ENCODE results near the gene ARHGAP30.

DNA sequence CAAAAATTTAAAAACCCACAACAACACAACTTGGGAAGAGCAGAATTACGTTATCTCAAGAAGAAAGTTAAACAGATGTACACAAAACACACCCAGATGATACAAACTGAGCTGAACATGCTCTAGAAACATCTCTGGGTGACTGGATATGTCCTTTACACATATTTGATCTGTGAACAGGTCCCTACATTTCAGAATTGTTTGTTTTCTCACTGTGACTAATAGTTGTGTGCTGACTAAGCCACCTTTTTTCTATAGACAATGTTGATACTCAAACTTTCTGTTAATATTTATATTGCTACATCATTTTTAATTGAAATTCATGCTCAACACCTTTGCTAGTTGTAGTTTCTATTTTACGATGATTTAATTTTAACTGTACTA lies 47.7 kb downstream of the ARHGAP30 start:
- no peak for TF ChIP-seq POLR2AphosphoS5 (IDR thresholded peaks at IDR 0.05; ENCODE audit: low read depth, low read length)
- TF ChIP-seq, protein P1, sequence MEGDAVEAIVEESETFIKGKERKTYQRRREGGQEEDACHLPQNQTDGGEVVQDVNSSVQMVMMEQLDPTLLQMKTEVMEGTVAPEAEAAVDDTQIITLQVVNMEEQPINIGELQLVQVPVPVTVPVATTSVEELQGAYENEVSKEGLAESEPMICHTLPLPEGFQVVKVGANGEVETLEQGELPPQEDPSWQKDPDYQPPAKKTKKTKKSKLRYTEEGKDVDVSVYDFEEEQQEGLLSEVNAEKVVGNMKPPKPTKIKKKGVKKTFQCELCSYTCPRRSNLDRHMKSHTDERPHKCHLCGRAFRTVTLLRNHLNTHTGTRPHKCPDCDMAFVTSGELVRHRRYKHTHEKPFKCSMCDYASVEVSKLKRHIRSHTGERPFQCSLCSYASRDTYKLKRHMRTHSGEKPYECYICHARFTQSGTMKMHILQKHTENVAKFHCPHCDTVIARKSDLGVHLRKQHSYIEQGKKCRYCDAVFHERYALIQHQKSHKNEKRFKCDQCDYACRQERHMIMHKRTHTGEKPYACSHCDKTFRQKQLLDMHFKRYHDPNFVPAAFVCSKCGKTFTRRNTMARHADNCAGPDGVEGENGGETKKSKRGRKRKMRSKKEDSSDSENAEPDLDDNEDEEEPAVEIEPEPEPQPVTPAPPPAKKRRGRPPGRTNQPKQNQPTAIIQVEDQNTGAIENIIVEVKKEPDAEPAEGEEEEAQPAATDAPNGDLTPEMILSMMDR (IDR thresholded peaks at IDR 0.05), result no peak
- no peak for TF ChIP-seq TCF7L2 (IDR thresholded peaks at IDR 0.05; ENCODE audit: low read depth, low read length)
- no peak for TF ChIP-seq SIN3A (IDR thresholded peaks at IDR 0.05; ENCODE audit: borderline replicate concordance, insufficient read depth, low read depth, low read length)

Measured in Panc1 (cell line).